Astrocyte of the cerebellum (primary cell): ENCODE measurements around the gene PCSK5.
"Not testable (repeated sequence)": the region's sequence is repeated elsewhere in the genome, so short reads cannot be mapped to it uniquely, and the experiment has no call there.

Experiments used
- DNase-seq: peaks from one replicate; pipeline ENCODE4 v3.0.0-alpha.2; 2011; ENCODE audit warnings: low read depth
- H3K4me3 ChIP-seq: 2 replicates; pipeline ENCODE4 v1.5.1; 2011; ENCODE audit warnings: mild to moderate bottlenecking, low read depth, low read length, moderate library complexity
- in situ Hi-C: cut with HindIII; loops from 2 replicates; pipeline ENCODE4 v1.10.0; 2017; ENCODE audit warnings: low sequenced_read_pairs
- TF ChIP-seq, protein P1 (sequence below): IDR thresholded peaks from 2 replicates; pipeline ENCODE4 v1.5.1; 2012; ENCODE audit warnings: low read length, low read depth, moderate library complexity, mild to moderate bottlenecking; ENCODE audit errors: missing control alignments

Gene PCSK5

DNA sequence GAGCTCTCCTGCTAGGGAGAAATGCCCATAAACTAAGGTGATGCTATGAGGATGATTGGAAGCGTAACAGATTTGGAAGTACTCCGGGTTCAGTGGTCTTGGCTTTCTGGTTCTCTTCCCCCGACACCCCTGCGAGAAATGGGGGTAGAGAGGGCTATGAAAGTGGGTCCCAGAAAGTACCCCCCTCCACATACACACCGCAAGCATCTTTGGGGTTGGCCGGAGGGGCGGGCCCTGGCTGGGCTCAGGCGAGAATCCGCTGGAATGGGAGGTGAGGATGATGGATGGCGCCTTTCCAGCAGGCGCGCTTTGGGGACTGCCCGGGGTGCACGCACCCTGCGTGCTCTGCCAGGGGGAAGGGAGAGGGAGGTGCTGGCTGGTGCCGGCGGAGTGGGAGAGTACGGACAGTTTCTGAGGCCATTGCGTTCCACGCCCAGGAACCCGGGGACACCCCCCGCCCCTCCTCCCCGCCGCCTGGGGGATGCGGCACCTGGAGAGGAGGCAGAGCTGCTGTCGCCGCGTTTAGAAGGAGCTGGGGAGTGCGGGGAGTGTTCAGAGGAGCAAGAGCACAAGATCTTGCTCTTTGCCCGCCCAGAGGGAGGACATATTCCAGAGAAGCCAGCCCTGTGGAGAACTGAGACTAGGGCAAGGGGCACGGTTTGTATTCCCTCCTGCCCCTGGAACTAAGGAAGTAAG, 1.9 kb downstream of the PCSK5 start:
- no peak for DNase-seq
- TF ChIP-seq, protein P1, sequence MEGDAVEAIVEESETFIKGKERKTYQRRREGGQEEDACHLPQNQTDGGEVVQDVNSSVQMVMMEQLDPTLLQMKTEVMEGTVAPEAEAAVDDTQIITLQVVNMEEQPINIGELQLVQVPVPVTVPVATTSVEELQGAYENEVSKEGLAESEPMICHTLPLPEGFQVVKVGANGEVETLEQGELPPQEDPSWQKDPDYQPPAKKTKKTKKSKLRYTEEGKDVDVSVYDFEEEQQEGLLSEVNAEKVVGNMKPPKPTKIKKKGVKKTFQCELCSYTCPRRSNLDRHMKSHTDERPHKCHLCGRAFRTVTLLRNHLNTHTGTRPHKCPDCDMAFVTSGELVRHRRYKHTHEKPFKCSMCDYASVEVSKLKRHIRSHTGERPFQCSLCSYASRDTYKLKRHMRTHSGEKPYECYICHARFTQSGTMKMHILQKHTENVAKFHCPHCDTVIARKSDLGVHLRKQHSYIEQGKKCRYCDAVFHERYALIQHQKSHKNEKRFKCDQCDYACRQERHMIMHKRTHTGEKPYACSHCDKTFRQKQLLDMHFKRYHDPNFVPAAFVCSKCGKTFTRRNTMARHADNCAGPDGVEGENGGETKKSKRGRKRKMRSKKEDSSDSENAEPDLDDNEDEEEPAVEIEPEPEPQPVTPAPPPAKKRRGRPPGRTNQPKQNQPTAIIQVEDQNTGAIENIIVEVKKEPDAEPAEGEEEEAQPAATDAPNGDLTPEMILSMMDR: no peak
- in situ Hi-C loops: no loop called here
- peak overlapping the region; percentile 81 for H3K4me3 ChIP-seq

DNA sequence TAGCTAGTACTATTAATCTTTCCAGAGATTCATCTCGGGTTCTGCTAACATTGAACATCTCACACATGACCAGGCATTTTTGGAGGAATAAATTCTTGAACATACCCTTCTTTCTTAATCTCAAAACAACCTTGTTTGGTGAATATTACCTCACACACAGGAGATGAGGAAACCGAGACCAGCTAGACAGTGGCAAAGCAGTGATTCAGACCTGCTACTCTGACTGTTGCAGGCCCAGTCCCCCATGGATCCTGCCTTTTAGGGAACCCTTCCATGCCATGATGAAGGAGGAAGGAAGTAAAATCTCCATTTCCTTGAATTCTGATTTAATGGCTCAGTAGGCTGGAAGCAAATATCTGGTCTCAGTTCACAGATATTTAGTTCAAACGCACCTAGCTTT, 2.6 kb downstream of the PCSK5 start:
- in situ Hi-C loops: no loop called here
- TF ChIP-seq, protein P1: no peak
- DNase-seq: no peak
- peak overlapping the region; percentile 81 for H3K4me3 ChIP-seq

DNA sequence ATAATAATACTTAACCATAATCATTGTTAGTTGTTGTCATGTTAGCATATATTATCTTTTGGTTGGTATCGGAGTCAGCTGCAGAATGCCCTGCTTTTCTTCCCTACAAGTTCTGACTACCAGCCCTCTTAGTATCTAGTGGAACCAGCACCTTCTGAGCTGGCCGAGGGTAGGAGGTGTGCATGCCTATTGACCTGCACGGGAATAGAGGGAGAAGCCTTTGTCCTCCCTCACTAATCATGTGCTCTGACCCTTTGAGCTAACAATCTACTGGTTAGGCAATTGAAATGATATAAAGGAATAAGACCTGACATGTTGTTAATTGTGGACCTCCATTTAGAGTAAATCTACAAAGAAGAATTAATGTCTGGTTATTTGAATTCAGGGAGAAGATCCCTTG, 4.1 kb downstream of the PCSK5 start:
- TF ChIP-seq, protein P1: no peak
- in situ Hi-C loops: no loop called here
- DNase-seq: no peak
- no peak overlapping the region for H3K4me3 ChIP-seq

DNA sequence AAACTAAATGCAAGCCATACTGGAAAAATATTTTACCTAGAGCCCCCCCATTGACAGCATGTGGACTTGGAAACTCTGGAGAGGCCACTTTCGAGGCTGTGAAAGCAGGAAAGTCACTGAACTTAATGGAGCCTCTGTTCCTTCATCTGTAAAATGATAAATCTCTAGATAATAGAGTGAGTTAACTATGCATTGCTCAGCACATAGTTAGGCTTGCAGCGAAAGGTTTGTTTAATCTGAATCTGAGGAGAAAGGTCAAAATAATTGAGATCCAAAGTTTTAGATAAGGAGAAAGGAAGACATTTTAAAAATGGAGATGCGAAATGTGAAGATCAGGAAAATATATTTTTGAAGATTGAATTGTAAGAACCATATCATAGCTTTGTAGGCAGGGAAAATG, 4.6 kb downstream of the PCSK5 start:
- DNase-seq: no peak
- H3K4me3 ChIP-seq: no peak overlapping the region
- TF ChIP-seq, protein P1: no peak
- in situ Hi-C loops: no loop called here

DNA sequence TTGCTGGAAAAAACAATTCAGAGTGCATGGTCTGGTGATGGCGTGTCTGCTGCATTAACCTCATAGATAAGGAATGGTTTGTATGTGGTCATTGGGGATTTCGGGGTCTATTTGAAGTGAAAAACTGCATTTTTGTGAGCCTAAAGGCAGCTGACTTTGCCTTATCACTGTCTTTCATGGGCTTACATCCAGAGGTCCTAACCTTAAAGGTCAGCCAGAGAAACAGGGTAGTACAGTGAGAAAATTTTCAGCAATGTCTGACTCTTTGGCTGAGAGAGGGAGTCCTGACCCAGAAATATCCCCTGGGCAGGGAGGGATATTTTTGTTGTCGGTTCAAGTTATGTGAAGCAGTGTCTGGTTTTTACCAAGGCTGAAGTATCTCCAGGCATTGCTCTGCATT, 5.7 kb downstream of the PCSK5 start:
- in situ Hi-C loops: no loop called here
- no peak overlapping the region for H3K4me3 ChIP-seq
- DNase-seq: no peak
- TF ChIP-seq, protein P1: no peak

DNA sequence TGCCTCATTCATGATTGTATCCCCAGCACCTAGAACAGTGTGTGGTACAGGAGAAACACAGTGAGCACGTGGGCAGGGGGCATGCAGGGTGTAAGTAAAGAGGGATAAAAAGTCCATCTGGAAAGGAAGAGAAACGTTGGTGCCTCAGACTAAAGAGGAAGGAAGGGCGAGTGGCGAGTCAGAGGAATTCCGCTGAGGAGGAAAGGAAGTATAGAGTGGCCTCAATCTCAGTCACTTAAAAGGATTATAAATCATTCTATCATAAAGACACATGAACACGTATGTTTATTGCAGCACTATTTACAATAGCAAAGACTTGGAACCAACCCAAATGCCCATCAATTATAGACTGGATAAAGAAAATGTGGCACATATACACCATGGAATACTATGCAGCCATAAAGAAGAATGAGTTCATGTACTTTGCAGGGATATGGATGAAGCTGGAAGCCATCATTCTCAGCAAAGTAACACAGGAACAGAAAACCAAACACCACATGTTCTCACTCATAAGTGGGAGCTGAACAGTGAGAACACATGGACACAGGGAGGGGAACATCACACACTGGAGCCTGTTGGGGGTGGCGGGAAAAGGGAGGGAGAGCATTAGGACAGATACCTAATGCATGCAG, 10.5 kb downstream of the PCSK5 start:
- DNase-seq, H3K4me3 ChIP-seq, in situ Hi-C loops: not testable (repeated sequence)

DNA sequence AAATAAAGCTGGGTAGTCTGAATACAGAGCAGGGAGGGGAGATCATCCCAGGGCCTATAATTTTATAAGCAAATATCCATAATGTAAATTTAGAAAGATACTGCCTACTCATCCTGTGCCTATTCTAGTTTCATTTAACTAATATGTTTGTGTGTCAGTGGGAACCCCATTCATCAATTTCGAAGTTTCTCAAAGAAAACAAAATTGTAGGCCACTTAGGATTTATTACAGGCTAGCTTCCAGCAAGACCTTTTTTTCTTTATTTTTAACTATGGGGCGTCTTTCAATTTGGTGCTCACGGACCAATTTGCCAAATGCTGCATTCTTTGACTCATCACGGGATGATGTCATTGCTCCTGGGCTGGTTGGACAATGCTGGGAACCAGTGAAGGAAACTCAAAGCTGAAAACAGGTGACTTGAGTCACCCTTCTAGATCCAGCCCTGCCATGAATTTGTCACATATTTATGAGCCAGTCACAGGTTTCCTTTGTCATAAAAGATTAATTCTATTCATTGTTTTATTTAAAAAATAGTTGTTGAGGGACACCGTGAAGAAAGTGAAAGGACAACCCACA, 13.4 kb downstream of the PCSK5 start:
- no peak overlapping the region for H3K4me3 ChIP-seq
- TF ChIP-seq, protein P1: no peak
- in situ Hi-C loops: no loop called here
- peak; percentile 77 for DNase-seq
